ENCODE data around the gene ABL1.

The ABL1 gene

GRCh38 chr9:130935648-130936271, 100.7 kb downstream of the ABL1 start:
- no peak for DNase-seq

GRCh38 chr9:130936285-130937117, 101.4 kb downstream of the ABL1 start:
- peak; percentile 97 for DNase-seq

Measured in NCI-H69 (cell line).